HFFc6 (cell line): Measurements from ENCODE around the gene ZNF550. TPM values are rescaled to one million over a fixed set of nuclear protein-coding genes. Genes with fewer than 3 reads are reported as not detected.
A peak's percentile ranks its signal among the peaks of the same experiment; 100 is the strongest.

ENCODE experiments used
- DNase-seq: peaks from one replicate; pipeline ENCODE4 v3.0.0-alpha.2; 2018
- H3K27ac Mint-ChIP-seq: 2 replicates; pipeline ENCODE4 v1.8.0; 2020; ENCODE audit warnings: mild to moderate bottlenecking, mixed read lengths
- H3K27me3 Mint-ChIP-seq: 2 replicates; pipeline ENCODE4 v1.8.0; 2021; ENCODE audit warnings: mild to moderate bottlenecking, moderate library complexity, mixed read lengths; ENCODE audit not compliant: insufficient read depth
- H3K36me3 Mint-ChIP-seq: 2 replicates; pipeline ENCODE4 v1.8.0; 2021; ENCODE audit warnings: low read depth, mixed read lengths
- H3K4me1 Mint-ChIP-seq: 2 replicates; pipeline ENCODE4 v1.8.0; 2020; ENCODE audit warnings: low read depth, mixed read lengths
- H3K4me3 Mint-ChIP-seq: 2 replicates; pipeline ENCODE4 v1.8.0; 2020; ENCODE audit warnings: mild to moderate bottlenecking, moderate library complexity, mixed read lengths
- H3K9me3 Mint-ChIP-seq: 2 replicates; pipeline ENCODE4 v1.8.0; 2020; ENCODE audit warnings: mild to moderate bottlenecking, mixed read lengths
- CTCF ChIP-seq: fragments of 200-600 bp; sonication (generic); IDR thresholded peaks from 2 replicates; pipeline ENCODE4 v1.5.0; 2021; ENCODE audit warnings: antibody characterized with exemption, mild to moderate bottlenecking
- total RNA-seq, 6 experiments: library from RNA; stranded (reverse); fragmentation: NEBNext Ultra II Directional; extraction: Animal tissue kit (Norgen Biotek cat#: 25700); gene quantifications; 2 replicates in 1 of 6; 3 replicates in 5 of 6; pipeline ENCODE4 v1.2.3, GENCODE V29; 2021

Gene ZNF550
- total RNA-seq, 6 experiments from 2014 or later: 4.8 to 8.5 (median 5.6) TPM

GRCh38 chr19:57570707-57571106, 11.0 kb upstream of the ZNF550 start:
- peaks cover 1% of the 10 kb centered on the region for H3K27me3 Mint-ChIP-seq
- H3K9me3 Mint-ChIP-seq: peaks cover 98% of the 10 kb centered on the region
- peaks cover 83% of the 10 kb centered on the region for H3K36me3 Mint-ChIP-seq
- no peaks in the 10 kb centered on the region for H3K4me1 Mint-ChIP-seq
- no peak overlapping the region for H3K4me3 Mint-ChIP-seq
- DNase-seq: no peak
- no peak overlapping the region for H3K27ac Mint-ChIP-seq
- TF ChIP-seq CTCF: no peak

GRCh38 chr19:57566396-57567265, 7.0 kb upstream of the ZNF550 start:
- no peaks in the 10 kb centered on the region; the same call in 1 of the 2 replicates for H3K27me3 Mint-ChIP-seq
- TF ChIP-seq CTCF: no peak
- no peak overlapping the region for H3K4me3 Mint-ChIP-seq
- H3K4me1 Mint-ChIP-seq: no peaks in the 10 kb centered on the region
- H3K27ac Mint-ChIP-seq: no peak overlapping the region
- DNase-seq: no peak
- H3K36me3 Mint-ChIP-seq: peaks cover 58% of the 10 kb centered on the region
- H3K9me3 Mint-ChIP-seq: peaks cover 95% of the 10 kb centered on the region

GRCh38 chr19:57563547-57563946, 3.9 kb upstream of the ZNF550 start:
- TF ChIP-seq CTCF: no peak
- Mint-ChIP-seq H3K4me3 (no peak overlapping the region), H3K27me3 (peaks cover 6% of the 10 kb centered on the region), H3K9me3 (peaks cover 78% of the 10 kb centered on the region), H3K4me1 (peaks cover 22% of the 10 kb centered on the region), H3K27ac (no peak overlapping the region), H3K36me3 (peaks cover 43% of the 10 kb centered on the region)
- no peak for DNase-seq

GRCh38 chr19:57560049-57560491, 407 bp upstream of the ZNF550 start:
- Mint-ChIP-seq H3K27ac (peak overlapping the region; percentile 100), H3K36me3 (peaks cover 55% of the 10 kb centered on the region), H3K4me1 (peaks cover 33% of the 10 kb centered on the region), H3K27me3 (peaks cover 6% of the 10 kb centered on the region), H3K4me3 (peak overlapping the region; percentile 98), H3K9me3 (peaks cover 54% of the 10 kb centered on the region)
- TF ChIP-seq CTCF: no peak
- peak; percentile 81 for DNase-seq

- Mint-ChIP-seq H3K36me3 (peaks cover 62% of the 10 kb centered on the region), H3K27ac (peak overlapping the region; percentile 89), H3K4me3 (peak overlapping the region; percentile 98), H3K27me3 (peaks cover 6% of the 10 kb centered on the region), H3K9me3 (peaks cover 49% of the 10 kb centered on the region), H3K4me1 (peaks cover 33% of the 10 kb centered on the region)
- no peak for DNase-seq
- no peak for TF ChIP-seq CTCF
Measured at GRCh38 chr19:57559008-57559403, 657 bp downstream of the ZNF550 start.
